GM19035 (cell line): ENCODE measurements around the gene SGSM2.

Experiments used
- ATAC-seq: cut with Tn5 transposase; IDR thresholded peaks from one replicate; pipeline ENCODE4 v1.9.1; 2021; ENCODE audit not compliant: unreplicated experiment

Gene SGSM2

GRCh38 chr17:2336215-2336851 is 968 bp upstream of the SGSM2 start, which contains the start of gene TSR1:
Gene TSR1, minus strand, starts transcription at chr17:2336457. Its CDS starts 30 bp downstream, at chr17:2336427.
- ATAC-seq = peak; percentile 73

- ATAC-seq = peak; percentile 24
These were observed 428 bp downstream of the SGSM2 start for GRCh38 chr17:2337544-2338314.

GRCh38 chr17:2338315-2338657 is 985 bp downstream of the SGSM2 start:
- ATAC-seq = no peak

GRCh38 chr17:2343421-2343820 is 6.1 kb downstream of the SGSM2 start:
- no peak for ATAC-seq

GRCh38 chr17:2344528-2344927 is 7.2 kb downstream of the SGSM2 start:
- ATAC-seq = no peak

GRCh38 chr17:2346475-2346874 is 9.2 kb downstream of the SGSM2 start:
- ATAC-seq = no peak

- no peak for ATAC-seq
These were observed 10.7 kb downstream of the SGSM2 start for GRCh38 chr17:2347805-2348685.

- no peak for ATAC-seq
These were observed 14.0 kb downstream of the SGSM2 start for GRCh38 chr17:2351269-2351668.

- no peak for ATAC-seq
These were observed 17.0 kb downstream of the SGSM2 start for GRCh38 chr17:2354311-2354710.

- ATAC-seq = no peak
These were observed 19.9 kb downstream of the SGSM2 start for GRCh38 chr17:2357237-2357636.

GRCh38 chr17:2357931-2358434 is 20.7 kb downstream of the SGSM2 start:
- ATAC-seq = no peak

GRCh38 chr17:2361010-2361760 is 23.9 kb downstream of the SGSM2 start:
- no peak for ATAC-seq

- no peak for ATAC-seq
These were observed 24.7 kb downstream of the SGSM2 start for GRCh38 chr17:2362016-2362415.

GRCh38 chr17:2362416-2362815 is 25.1 kb downstream of the SGSM2 start:
- no peak for ATAC-seq

GRCh38 chr17:2362881-2363280 is 25.6 kb downstream of the SGSM2 start:
- ATAC-seq = no peak

- no peak for ATAC-seq
These were observed 26.0 kb downstream of the SGSM2 start for GRCh38 chr17:2363318-2363717.

GRCh38 chr17:2363851-2364762 is 26.8 kb downstream of the SGSM2 start:
- no peak for ATAC-seq

GRCh38 chr17:2364763-2365116 is 27.4 kb downstream of the SGSM2 start:
- ATAC-seq = no peak

- ATAC-seq = no peak
These were observed 27.8 kb downstream of the SGSM2 start for GRCh38 chr17:2365132-2365531.
